Neural cell (in vitro differentiated cells): ENCODE data around the gene FOXC2.

ENCODE experiments used
- CTCF ChIP-seq: fragments of 450-650 bp; IDR thresholded peaks from 2 replicates; pipeline ENCODE4 v1.5.1; 2014; ENCODE audit warnings: antibody characterized with exemption, mild to moderate bottlenecking, moderate library complexity; ENCODE audit not compliant: poor library complexity, severe bottlenecking
- EP300 ChIP-seq: fragments of 450-650 bp; conservative IDR thresholded peaks from 2 replicates; pipeline ENCODE4 v1.6.1; 2014; ENCODE audit warnings: antibody characterized with exemption, mild to moderate bottlenecking, moderate library complexity; ENCODE audit not compliant: poor library complexity, severe bottlenecking
- EZH2 ChIP-seq: fragments of 200-600, 300-800 bp; shearing (Covaris generic), sonication (generic); IDR thresholded peaks from 2 replicates; pipeline ENCODE4 v1.6.1; 2014; ENCODE audit warnings: antibody characterized with exemption, low read length, borderline replicate concordance, mild to moderate bottlenecking; ENCODE audit not compliant: insufficient read depth, poor library complexity, severe bottlenecking
- MXI1 ChIP-seq: fragments of 450-650 bp; conservative IDR thresholded peaks from 2 replicates; pipeline ENCODE4 v1.6.1; 2014; ENCODE audit warnings: antibody characterized with exemption, mild to moderate bottlenecking; ENCODE audit not compliant: poor library complexity, severe bottlenecking
- POLR2AphosphoS5 ChIP-seq: IDR thresholded peaks from 2 replicates; pipeline ENCODE4 v1.6.1; 2012
- SMC3 ChIP-seq: fragments of 450-650 bp; conservative IDR thresholded peaks from 2 replicates; pipeline ENCODE4 v1.6.1; 2014; ENCODE audit warnings: antibody characterized with exemption, mild to moderate bottlenecking, moderate library complexity; ENCODE audit not compliant: poor library complexity
- TAF1 ChIP-seq: IDR thresholded peaks from 2 replicates; pipeline ENCODE4 v1.6.1; 2012; ENCODE audit warnings: low read depth
- TF ChIP-seq, protein P1 (sequence below): IDR thresholded peaks from 2 replicates; pipeline ENCODE4 v1.6.1; 2012; ENCODE audit warnings: borderline replicate concordance

- TF ChIP-seq, protein P1, sequence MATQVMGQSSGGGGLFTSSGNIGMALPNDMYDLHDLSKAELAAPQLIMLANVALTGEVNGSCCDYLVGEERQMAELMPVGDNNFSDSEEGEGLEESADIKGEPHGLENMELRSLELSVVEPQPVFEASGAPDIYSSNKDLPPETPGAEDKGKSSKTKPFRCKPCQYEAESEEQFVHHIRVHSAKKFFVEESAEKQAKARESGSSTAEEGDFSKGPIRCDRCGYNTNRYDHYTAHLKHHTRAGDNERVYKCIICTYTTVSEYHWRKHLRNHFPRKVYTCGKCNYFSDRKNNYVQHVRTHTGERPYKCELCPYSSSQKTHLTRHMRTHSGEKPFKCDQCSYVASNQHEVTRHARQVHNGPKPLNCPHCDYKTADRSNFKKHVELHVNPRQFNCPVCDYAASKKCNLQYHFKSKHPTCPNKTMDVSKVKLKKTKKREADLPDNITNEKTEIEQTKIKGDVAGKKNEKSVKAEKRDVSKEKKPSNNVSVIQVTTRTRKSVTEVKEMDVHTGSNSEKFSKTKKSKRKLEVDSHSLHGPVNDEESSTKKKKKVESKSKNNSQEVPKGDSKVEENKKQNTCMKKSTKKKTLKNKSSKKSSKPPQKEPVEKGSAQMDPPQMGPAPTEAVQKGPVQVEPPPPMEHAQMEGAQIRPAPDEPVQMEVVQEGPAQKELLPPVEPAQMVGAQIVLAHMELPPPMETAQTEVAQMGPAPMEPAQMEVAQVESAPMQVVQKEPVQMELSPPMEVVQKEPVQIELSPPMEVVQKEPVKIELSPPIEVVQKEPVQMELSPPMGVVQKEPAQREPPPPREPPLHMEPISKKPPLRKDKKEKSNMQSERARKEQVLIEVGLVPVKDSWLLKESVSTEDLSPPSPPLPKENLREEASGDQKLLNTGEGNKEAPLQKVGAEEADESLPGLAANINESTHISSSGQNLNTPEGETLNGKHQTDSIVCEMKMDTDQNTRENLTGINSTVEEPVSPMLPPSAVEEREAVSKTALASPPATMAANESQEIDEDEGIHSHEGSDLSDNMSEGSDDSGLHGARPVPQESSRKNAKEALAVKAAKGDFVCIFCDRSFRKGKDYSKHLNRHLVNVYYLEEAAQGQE = no peak
- TF ChIP-seq CTCF = no peak
- no peak for TF ChIP-seq MXI1
- no peak for TF ChIP-seq EZH2
- TF ChIP-seq POLR2AphosphoS5 = no peak
- no peak for TF ChIP-seq TAF1
- no peak for TF ChIP-seq SMC3
- TF ChIP-seq EP300 = no peak
Measured at GRCh38 chr16:86591270-86591669, 24.6 kb downstream of the FOXC2 start.
